H1 (cell line): ENCODE data around the gene DMXL2. TPM values are rescaled to one million over a fixed set of nuclear protein-coding genes. Genes with fewer than 3 reads are reported as not detected.

Experiments
- CTBP2 ChIP-seq: IDR thresholded peaks from 2 replicates; pipeline ENCODE4 v1.7.0; 2011; ENCODE audit warnings: borderline replicate concordance, mild to moderate bottlenecking, moderate library complexity, mixed read lengths, low read length; ENCODE audit not compliant: insufficient read depth, insufficient read length
- KDM4A ChIP-seq: IDR thresholded peaks from one replicate; pipeline ENCODE4 v1.7.1; 2012; ENCODE audit warnings: low read depth, mild to moderate bottlenecking, moderate library complexity, low read length, inconsistent platforms; ENCODE audit not compliant: severe bottlenecking
- polyA plus RNA-seq, 7 experiments: library from polyadenylated mRNA; depleted of rRNA in 3 of 7; stranded (reverse) in 5 of 7; unstranded in 2 of 7; fragments of >200 nt in 5 of 7; fragments of 200-250 nt in 2 of 7; gene quantifications; 1 replicate in 5 of 7; 2 replicates in 1 of 7; 4 replicates in 1 of 7; pipeline versions ENCODE4 v1.2.1 to v1.2.3, GENCODE V29; 2011 to 2013; ENCODE audit warnings: missing spikeins in 2 of 7, mixed read lengths in 2 of 7
- total RNA-seq: library from RNA; stranded (reverse); fragmentation: NEBNext Ultra II Directional; extraction: Animal tissue kit (Norgen Biotek cat#: 25700); gene quantifications from 2 replicates; pipeline ENCODE4 v1.2.1, GENCODE V29; 2021

The DMXL2 gene
- total and polyA plus RNA-seq, 2 of the 8 experiments (the other 6 are each of a cell fraction or from before 2014, with no cell fraction given): 9.5 to 10.6 TPM

DNA sequence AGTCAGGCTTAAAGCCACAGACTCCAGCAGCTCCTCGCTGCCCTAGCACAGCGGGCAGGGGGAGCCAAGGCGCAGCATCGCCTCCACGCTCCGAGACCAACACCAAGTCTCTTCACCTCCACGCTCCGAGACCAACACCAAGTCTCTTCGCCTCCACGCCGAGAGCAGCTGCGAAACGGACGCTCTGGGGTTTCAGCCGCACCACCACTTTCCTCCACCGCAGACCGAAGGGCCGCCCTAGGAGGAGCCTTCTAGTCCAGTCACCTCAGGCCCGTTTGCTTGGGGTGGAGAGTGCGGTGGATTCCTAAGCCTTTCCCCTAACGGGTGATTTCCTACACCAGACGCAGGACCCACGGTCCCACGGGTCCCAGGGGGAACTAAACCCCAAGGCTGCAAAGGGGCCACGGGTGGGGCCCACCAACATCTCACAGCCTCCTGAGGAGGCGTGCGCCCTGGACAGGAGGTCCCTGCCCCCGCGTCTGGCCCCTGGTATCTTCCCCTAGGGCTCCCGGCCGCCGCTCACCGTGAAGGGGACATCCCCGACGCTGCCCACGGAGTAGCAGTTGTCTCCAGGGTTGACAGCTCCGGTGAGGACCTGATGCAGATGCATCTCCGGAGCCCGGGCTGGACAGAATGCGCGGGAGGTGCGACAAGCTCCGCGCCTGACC is 501 bp downstream of the DMXL2 start (continued):
- TF ChIP-seq CTBP2 (peak; percentile 16), KDM4A (peak; percentile 91)
- TF ChIP-seq, all 59 proteins: peak for 7
